ENCODE data around the gene FNDC5. TPM values are rescaled to one million over a fixed set of nuclear protein-coding genes. Genes with fewer than 3 reads are reported as not detected.
A peak's percentile ranks its signal among the peaks of the same experiment; 100 is the strongest.

FNDC5 gene
- total RNA-seq, 1 donor from 2014 or later = 0.20 TPM

DNA sequence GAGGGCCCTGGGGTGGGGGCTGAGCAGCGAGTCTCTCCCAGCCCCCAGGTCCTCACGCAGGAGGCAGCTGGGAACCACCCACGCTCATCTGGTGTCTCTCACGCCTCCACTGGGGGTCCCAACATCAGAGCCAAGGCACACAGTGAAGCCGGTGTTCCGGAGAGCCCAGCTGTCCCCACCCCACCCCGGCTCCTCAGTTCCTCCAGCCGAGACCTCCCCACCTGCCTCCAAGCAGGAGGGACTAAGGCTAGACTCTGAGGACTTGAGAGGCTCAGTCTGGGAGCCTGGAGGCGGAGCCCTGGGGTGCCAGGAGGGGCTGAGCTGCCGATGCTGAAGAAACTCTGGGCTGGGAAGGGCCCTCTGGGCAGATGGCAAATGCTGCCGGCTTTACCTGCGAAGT is 14.0 kb upstream of the FNDC5 start:
- DNase-seq (ENCODE audit: low read depth in 2 of 2) = no peak

DNA sequence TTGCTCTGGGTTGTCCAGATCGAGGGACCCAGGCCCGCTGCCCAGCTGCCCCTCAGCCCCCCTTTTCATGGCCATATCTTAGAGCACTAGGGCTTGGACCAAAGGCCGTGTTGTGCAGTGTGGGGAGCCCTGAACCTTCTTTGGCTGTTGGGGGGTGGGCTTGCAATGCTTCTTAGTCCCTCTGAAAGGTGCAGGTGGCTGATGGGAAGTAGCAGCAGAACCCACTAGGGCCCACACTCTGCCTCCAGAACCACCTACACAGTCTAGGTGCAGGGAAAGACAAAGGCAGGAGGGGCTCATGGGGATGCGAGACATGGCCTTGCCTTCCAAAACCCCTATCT is 13.3 kb upstream of the FNDC5 start:
- DNase-seq (ENCODE audit: low read depth in 2 of 2) = no peak

DNA sequence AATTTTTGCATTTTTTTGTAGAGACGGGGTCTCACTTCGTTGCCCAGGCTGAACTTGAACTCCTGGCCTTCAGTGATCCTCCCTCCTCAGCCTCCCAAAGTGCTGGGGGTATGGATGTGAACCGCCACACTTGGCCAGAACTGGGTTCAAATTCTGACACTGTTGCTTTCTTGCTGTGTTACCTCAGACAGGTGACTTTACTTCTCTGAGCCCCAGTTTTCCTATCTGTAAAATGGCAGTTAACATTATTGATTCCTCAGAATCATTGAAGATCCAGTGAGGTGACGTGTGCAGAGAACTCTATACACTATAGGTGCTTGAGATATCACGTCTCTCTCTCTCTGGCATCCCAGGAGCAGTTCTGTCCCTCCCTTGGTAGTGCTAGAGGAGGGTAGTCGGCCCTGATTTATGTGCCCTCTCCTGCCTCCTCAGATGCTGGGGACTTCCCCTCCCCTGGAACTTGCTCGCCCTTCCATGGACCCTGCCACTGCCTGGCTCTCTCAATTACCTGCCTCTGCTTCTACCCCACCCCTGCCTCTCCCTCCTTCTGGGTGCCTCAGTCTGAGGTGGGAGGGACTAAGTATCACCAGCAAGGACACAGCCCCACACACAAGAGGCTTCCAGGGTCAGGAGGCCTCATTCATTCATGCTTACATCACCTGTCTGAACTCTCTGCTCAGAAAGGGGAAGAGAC is 12.8 kb upstream of the FNDC5 start:
- DNase-seq (ENCODE audit: low read depth in 2 of 2) = no peak

DNA sequence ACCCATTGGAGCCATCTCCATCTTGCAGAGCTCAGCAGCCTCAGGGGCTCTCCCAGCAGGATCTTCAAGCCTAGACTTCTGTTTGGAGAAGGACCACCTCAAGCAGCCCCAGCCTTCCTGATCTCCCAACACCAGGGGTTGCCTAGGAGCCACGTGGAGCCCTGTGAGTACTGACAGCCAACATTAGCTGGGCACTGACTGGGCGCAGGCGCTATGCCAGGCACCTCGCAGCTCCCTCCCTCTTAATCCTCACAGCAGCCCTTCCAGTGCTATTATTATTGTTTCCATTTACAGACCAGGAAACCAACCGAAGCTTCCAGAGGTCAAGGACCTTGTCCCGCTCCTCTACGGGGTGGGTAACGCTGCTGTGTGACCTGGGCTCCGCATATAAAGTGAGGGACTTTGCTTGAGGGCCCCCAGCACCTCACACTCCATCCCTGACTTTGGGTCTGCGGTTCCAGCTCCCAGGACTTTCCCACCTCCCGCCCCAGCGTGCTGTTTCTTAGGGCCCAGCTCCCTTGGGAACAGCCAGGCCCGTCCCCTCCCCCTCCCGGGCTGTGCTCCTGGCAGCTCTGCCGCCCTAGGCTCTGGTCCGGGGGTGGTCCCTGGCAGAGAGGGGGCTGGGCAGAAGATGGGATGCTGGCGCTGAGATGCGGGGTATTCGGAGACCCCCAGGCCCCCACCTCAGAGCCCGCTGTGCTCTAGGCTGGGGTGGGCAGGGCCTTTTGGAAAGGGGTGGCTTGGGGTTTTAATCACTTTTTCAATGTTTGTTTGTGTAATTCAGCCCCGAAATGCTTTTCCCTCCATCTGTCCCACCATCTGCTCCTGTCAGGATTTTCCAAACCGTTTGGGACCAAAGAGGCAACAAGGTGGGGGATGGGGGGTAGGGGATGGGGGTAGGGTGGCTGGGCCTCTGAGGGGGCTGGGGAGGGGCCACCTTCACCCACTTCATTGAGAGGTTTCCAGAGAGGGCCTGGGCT is 11.4 kb upstream of the FNDC5 start:
- DNase-seq (ENCODE audit: low read depth in 2 of 2) = peak in 1 of 2 donors; percentile 23

DNA sequence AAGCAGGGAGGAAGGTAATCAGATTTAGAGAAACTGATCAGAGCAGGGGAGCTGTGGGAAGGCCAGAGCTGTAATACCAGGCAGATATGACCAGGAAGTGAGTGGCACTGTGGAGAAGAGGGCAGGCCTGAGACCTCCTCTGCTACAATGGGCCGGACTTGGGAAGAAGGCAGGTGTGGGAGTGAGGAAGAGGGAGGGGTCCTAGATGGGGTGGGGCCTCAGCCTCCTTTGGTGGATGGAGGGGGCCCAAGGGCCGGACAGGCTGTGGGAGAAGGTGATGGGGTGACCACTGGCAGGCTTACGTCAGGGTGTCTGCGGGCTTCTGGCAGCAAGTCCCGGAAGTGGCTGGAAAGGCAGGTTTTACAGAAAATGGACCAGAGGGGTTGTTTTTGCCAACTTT is 10.6 kb upstream of the FNDC5 start:
- DNase-seq (ENCODE audit: low read depth in 2 of 2) = no peak

DNA sequence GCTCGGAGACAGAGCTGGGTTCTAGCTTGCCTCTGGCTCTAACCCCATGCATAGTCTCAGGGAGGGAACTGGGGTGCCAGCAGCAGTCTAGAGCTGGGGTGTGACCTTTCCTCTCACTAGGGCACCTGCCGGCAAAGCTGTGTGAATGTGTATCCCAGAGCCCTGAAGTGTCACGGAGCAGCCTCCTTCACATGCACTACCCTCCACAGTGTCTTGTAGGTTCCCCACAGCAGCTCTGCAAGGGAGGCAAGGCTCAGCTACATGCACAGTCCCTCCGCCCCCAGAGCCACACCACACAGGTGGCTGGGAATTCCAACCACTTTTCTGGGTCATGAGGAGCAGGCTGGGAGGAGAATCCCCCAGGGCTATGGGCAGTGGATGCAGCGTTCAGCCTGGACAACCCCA is 7.9 kb upstream of the FNDC5 start:
- DNase-seq (ENCODE audit: low read depth in 2 of 2) = no peak

DNA sequence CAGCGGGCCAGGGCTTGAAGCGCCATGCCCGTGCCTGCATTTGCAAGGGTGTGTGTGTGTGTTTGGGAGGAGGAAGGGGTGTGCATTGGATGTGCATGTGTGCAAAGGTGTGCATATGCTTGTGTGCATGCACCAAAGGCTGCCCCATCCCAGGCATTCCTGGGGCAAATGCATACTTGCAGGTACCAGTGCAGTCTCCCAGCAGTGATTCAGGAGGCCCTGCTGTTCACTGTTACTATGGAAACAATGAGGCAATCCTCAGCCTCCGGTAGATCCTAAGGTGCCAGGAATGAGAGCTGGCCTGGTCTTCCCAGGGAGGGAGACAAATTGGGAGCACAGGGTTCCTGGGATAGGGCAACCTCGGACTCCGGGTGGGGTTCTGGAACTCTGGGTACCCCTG is 7.5 kb upstream of the FNDC5 start:
- DNase-seq (ENCODE audit: low read depth in 2 of 2) = no peak

DNA sequence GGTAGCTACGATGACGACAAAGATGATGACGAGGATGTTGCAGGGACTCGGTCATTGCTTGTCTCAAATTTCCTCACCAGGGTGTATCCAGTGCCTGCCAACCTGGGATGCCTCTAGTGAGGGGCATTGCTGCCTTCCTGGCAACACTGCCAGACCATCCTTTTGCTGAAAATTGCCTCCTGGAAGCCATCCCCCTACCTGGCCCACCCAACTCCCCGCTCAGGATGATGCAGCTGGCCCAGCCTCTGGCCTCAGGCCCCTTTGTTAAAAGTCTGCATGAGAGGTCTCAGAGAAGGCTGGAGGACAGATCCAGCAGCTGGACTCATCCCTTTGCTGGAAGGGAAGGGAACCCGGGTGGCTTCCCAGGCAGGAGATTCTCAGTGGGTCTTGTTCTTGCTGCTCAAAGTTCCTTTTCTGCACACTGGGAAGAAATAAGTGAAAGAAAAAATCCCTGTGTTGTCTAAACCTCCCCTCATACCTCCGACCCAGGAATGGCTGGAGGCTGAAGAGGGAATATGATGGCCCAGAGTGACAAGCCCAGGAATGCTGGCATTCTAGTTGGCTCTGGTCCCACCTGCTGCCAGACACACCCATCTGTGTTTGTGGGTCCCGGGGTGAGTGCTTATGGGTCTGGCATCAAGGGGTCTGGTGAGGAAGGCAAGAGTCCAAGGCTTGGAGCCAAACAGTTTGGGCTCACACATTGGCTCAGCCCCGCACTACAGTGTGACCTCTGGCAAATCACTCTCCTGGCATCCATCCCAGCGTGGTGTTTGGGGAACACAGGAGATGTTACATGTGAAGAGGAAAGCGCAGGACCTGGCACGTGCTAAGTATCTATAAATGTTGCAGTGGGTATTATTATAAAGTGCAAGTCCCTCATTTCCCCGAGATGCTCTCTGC is 6.7 kb upstream of the FNDC5 start:
- DNase-seq (ENCODE audit: low read depth in 2 of 2) = peak in 1 of 2 donors; percentile 22

DNA sequence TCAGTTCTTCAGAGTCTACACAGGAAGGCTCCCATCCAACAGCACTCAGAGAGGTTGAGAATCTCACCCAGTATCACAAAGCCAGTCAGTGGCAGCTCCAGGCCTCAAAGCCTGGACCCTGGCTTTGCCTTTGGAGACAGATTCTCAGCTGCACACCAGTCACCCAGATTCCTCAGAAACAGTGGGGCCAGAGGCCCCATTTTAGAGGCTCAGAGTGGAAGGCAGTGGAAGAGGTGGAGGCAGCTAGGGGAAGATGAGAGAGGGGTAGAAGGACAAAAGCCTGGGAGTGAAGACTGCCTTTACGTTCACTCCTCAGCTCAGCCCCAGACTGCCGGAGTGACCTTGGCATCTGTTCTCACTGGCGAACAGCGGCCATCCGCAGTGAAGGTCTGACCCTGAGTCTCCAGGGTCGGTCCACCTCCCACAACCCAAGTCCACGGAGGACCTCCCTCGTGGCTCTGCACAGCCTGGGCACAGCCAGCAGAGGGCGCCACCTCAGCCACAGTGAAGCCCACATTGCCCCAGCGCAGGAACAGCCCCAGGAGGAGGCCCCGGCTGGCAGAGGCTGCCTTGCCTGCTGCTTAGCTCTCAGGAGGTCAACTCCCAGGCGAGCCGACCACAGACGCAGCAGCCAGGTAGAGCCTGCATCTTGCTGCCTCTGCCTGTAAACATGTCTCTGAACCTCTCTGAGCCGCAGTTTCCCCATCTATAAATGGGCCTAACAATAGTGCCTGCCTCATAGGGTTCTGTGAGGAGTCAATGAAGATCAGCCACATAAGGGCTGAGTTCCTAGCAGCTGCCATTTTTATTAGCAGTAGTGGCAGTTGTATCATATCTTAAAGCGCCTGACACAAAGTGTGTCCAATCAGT is 5.9 kb upstream of the FNDC5 start:
- peak; percentile 62 to 70 for DNase-seq (ENCODE audit: low read depth in 2 of 2)

DNA sequence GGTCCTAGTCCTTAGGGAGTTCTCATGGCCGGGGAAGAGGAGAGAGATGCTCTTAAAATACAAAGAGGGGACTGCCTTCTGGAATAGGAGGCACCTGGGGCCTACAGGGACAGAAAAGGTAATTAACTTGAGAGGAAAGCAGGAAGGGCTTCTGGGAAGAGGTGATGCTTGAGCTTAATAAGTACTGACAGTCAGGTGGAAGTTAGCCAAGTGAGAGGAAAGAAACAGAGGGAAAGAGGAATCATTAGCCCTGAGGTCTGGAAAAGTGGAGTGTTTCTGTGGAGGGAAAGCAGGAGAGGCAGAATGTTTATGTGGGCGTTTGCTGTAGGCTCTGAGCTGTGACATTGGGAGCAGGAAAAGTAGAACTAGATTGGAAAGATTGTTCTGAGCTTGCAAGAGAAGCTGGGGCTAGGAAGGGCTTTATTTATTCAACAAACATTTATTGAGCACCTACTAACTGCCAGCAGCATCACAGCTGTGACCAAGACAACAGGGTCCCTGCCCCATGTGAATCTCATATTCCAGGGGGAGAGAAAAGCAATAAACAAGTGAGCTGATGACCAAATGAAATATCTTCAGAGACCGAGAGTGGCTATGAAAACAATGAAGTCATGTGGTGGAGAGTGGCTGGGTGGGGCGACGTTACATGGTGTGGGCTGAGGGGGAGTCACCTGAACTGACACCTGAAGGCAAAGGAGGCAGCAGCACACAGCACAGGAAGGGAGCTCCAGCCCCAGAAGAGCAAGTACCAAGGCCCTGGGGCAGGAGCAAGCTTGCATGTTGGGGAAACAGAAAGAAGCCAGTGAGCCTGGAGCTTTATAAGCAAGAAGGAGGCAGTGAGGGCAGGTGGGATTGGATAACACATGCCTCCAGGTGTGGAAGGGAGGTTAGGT is 4.4 kb upstream of the FNDC5 start:
- no peak for DNase-seq (ENCODE audit: low read depth in 2 of 2)

DNA sequence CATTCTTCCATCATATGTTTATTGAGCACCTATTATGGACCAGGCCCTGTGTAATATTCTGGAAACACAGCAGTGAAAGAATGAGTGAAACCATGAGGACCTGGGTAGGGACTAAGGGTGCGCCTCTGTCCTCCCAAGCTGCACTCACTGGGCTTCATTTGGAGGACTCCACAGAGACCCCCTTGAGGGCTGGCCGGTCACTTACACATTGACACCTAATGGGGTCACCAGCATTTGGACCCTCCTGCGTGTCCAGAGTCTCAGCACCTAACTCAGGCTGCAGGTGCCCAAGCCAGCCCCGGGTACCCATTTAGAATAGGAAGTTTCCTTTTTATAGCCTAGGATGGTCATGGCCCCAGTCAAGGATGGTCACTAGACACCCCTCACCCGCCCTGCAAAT is 2.8 kb upstream of the FNDC5 start:
- no peak for DNase-seq (ENCODE audit: low read depth in 2 of 2)

DNA sequence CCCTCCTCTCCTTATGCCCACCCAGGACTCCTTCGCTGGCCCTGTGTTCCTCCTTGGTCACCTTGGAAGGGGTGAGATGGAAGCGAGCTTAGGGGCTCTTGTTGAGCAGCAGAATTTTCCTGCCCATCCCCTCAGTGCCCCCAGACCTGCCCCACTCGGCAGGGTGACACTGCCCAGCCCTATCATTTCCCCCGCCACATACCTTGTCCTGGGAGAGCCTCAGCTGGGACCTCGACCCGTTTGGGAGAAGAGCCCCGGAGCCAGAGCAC is 1.4 kb upstream of the FNDC5 start:
- no peak for DNase-seq (ENCODE audit: low read depth in 2 of 2)

DNA sequence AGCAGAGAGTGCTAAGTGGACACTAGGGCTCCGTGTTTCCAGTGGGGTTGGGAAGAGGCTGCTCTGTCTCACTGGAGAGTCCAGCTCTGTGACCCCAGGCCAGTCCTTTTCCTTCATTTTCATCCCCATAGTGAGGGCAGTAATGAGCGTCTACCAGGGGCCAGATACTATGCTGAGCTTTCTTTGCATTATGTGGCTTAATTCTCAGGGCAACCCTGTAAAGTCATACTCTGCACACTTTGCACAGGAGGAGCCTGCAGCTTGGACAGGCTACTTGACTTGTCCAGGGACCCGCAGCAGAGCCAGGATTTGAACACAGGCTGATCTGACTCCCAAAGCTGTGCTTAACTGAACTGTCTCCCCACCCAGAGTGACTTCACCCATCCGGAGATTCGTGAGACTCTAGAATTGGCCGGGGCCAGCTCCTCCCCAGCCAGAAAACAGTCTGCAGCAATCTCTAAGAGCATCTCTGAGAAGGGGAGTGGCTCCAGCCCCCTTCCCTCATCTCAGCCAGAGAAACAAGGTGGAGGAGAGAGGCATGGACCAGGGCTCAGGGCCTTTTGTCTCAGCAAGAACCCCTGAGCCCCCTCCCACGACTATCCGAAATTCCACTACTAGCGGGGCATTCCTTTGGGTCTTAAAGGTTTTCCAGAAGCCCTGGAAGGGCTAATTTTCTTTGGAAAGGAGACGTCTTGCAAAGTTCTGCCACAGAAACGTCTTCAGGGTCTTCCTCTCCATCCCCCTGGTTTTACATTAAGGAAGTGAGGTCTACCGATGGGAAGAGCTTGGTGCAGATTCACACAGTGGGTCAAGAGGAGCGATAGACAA is 866 bp upstream of the FNDC5 start:
- DNase-seq (ENCODE audit: low read depth in 2 of 2) = no peak

DNA sequence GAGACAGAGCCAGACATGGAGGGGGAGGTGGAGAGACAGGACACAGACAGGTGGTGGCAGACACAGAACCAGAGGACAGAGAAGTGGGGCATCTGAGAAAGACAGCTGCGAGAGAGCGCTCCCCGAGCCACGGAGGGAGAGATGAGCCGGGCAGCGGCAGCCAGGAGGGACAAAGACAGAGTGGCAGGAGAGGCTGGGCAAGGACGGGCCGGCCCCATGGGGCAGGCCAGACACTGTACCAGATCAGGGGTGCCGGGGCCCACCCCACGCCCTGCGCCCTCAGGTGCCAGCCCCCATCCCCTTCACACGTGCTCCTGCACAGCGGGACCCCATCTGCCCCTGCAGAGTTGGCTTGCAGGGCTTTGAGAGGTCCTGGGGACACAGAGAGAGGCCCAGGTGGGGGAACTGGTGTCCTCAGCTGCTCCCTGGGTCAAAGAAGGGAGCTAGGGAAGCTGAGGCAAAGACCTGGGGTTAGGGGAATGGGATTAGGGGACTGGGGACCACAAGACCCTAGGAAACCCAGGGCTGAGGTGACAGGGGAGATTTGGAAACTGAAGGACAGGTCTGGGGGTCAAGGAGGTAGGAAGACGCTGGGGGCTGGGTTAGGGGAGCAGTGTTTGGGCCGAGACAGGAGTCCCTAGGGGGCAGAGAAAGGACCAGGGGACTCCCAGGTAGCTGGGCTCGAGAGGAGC is 643 bp downstream of the FNDC5 start:
- no peak for DNase-seq (ENCODE audit: low read depth in 2 of 2)

DNA sequence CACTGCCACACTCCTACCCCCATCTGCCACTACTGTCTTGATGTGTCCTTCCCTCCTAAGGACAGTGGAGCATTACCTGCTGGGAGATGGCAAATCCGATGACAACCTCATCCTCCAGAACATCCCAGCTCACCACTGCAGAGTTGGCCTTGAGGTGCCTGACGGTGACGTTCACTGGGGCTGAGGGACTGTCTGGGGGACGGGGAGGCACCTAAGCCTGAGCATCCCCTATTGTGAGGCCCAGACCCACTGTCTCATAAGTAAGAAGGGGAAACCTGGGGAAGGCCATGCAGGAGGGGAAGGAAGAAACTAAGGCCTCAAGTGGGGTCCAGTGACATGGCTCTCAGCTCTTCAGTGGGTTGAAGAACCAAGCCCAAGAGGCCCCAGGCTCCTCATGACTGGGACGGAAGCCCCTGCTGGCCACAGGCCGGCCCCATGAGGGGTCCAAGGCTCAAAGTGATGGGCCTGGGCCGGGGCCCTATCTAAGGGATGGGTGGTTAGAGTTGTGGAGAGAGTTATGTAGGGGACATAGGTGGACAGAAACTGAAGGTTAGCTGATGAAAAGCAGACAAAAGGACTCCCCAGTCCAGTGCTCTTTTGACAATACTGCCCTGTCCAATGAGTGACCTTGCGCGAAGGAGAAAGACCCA is 1.8 kb downstream of the FNDC5 start:
- no peak for DNase-seq (ENCODE audit: low read depth in 2 of 2)

DNA sequence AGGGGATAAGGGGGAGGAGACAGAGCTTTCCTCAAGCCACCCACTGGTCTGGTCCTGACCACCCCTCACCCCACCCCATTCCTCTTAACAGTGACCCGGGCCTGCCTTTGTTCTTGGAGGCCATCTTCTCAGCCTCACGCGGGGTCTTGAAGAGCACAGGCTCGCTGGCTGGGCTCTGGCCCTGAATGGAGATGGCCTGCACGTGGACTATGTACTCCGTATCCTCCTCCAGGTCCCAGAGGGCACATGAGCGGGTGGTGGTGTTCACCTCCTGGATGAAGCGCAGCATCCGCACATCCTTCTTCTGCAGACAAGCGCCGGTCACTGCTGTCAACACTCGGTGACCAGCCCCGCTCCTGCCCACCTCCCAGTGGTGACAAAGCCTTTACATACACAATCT is 2.6 kb downstream of the FNDC5 start:
- no peak for DNase-seq (ENCODE audit: low read depth in 2 of 2)

DNA sequence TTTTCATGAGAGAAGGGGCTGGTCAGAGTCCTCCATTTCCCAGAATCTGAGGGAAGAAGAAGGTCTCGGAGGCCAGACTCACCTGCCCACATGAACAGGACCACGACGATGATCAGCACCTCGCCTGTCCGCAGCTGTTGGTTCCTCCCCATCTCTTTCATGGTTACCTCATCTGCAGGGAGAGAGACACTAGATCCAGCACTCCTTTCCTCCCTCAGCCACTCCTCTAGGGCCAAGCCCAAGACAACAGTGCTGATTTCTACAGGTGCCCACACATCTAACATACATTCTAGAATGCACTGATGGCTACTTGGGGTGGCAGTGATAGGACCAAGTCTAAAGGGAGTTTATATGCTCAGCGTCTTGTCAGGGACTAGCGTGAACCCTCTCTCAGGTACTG is 3.0 kb downstream of the FNDC5 start:
- DNase-seq (ENCODE audit: low read depth in 2 of 2) = no peak

DNA sequence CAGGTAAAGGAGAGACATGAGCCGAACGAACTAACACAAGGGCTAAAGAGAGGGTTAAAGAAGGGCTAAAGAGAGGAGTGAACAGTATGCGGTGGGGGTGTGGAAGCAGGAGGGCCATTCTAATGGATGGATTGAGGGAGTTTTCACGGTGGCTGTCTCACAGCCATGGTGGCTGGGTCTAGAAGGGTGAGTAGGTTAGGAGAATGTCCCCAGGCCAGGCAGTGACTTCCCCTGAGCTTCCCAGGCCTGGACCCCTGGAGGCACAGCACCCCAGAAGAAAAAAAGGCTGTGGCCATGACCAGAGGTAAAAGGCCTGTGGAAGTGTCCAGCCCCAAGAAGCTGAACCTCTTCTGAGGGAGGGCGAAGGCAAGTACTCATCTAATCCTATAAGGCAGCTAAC is 3.6 kb downstream of the FNDC5 start:
- no peak for DNase-seq (ENCODE audit: low read depth in 2 of 2)

Measured in lung microvascular endothelial cell (primary cell).